GM12891 (cell line): ENCODE data around the gene HIP1.

Experiments
- POLR2A ChIP-seq: IDR thresholded peaks from 2 replicates; pipeline ENCODE4 v1.6.1; 2011; ENCODE audit warnings: low read depth, low read length, control low read depth
- POLR2AphosphoS5 ChIP-seq: IDR thresholded peaks from 2 replicates; pipeline ENCODE4 v1.6.1; 2011; ENCODE audit warnings: low read depth, low read length, control low read depth
- TAF1 ChIP-seq: IDR thresholded peaks from 2 replicates; pipeline ENCODE4 v1.6.1; 2011; ENCODE audit warnings: low read depth, low read length, control low read depth

GRCh38 chr7:75679060-75679459 is 59.7 kb downstream of the HIP1 start:
- TF ChIP-seq POLR2A (no peak), POLR2AphosphoS5 (no peak), TAF1 (no peak)
